Measurements from ENCODE around the gene ZC2HC1B.

Gene ZC2HC1B

DNA sequence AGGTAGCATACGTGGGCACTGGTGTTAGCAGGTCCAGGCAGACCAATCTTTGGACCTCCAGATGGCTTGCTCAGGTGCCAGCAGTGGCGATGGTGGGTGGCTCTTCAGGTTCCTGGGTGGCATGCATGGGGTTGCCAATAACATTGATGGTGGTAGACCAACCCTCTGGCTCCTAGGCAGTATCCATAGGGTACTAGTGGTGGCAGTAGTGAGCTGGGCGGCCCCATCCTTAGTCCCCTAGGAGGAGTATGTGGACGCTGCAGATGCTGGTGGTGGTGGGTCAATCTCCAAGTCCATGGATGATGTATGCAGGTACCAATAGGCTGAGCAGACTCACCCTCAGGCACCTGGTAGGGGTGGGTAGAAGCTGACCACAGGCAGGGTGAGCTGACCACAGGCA is 70.6 kb downstream of the ZC2HC1B start:
- no peak for DNase-seq (ENCODE audit: low read depth in 2 of 2)

DNA sequence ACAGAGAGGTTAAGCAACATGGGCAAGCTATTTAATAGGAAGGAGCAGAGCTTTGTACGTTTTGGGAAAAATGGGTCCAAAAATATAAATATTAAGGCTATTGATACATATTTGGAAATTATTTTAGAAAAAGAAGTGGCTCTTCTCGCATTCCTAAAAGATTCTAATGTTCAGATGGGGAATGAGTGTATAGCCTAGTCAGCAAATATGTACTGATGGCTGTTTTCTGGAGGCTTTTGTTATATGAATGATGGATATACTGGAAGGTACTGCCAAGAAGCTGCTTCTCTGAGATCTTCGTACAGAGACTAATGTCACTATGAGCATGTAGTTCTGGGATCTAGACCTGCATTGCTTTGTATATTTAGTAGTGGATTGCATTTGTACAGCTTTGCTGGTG is 72.1 kb downstream of the ZC2HC1B start:
- DNase-seq (ENCODE audit: low read depth in 2 of 2), result no peak

DNA sequence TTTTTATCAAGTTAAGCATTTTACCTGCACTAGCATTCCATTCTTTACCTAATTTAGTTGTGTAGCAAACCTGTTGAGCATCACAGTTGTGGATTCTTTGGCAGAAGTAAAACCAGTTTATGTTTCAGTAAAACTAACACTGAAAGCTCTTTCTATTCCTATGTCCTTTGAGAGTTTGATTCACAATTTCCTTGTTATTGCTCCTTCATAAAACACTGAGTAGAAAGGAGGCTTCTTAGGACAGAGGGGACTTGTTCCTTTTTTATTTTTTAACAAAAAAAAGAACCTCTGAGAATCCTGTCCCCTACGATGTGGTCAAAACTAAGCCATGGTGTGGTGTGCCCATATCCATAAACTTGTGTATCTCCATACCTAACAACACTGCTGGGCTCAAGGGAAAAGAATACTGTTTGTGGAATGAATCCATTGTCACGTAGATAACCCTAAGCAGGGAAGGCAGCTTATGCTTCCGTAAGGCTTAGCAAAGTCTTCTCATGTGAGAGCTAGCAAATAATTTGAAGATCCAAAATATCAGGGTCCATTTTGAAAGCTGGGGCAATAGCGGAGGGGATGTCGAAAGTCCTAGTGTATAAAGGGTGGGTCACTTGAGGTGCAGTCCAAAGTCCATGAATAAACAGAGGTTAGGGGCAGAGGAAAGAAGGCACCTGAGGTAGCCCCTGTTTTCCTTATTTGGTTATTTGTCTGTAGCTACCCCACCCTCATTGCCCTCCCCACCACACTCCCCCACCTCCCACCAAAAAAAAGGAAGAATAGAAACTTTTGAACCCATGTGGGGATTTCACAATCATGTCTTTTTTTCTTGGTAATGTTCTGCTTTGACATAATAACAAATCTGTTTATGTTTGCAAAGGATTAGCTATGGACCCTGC is 72.7 kb downstream of the ZC2HC1B start:
- DNase-seq (ENCODE audit: low read depth in 2 of 2), result no peak

DNA sequence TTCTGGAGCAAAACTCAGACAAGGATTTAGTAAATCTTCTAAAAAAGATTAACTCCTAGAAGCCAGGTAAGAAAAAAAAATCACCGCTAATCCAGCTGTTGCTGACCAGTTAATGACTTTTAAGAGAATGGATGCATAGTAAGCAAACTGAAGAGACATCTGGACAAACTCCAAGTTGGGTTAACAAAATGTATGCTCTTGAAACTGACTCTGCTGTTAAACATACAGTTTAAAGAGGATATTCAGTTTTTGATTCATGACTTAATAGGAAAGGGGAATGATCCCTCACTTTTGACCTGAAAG is 73.3 kb downstream of the ZC2HC1B start:
- no peak for DNase-seq (ENCODE audit: low read depth in 2 of 2)

DNA sequence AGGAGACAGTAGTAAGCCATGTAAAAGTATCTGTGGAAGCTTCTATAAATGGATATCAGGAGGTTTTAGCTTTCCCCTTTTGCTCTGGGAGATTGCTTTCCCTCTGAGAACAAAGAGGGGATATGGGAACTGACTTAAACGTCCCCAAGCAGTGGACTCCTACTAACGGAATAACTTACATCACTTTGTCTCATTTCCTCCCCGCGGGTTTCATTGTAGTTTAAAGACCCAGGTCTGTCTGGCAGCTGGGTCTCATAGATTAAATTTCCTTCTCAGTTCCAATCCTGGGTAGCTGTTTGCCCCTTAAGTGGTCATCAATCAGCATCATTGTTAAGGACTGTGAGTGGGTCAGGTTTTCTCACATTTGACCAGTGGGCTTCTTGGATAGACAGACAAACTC is 75.1 kb downstream of the ZC2HC1B start:
- DNase-seq (ENCODE audit: low read depth in 2 of 2), result no peak

DNA sequence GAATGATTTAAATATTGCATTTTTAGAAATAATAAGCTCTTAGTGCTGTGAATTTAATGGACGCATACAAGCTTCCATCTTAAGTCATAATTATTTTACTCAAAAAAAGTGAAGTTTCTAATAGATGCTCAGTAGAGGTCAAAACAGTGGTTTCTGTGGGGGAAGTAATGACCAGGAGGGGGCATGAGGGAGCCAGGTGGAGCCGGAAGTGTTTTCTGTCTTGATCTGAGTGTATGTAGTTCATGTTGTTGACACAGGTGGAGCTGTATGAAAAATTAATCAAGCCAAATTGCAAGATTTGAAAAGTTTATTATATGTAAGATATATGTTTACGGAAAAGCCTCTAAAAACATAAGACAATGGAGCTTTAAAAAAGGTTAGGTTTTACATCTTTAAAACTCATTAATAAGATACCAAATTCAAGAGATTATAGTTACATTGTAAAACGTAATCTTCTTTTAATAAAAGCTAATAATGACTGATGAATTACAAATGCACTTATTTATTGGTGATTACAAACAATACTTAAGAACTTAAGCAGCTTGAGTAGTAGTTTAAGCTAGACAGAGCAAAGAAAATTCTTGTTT is 75.8 kb downstream of the ZC2HC1B start:
- peak; percentile 21 to 23 for DNase-seq (ENCODE audit: low read depth in 2 of 2)

DNA sequence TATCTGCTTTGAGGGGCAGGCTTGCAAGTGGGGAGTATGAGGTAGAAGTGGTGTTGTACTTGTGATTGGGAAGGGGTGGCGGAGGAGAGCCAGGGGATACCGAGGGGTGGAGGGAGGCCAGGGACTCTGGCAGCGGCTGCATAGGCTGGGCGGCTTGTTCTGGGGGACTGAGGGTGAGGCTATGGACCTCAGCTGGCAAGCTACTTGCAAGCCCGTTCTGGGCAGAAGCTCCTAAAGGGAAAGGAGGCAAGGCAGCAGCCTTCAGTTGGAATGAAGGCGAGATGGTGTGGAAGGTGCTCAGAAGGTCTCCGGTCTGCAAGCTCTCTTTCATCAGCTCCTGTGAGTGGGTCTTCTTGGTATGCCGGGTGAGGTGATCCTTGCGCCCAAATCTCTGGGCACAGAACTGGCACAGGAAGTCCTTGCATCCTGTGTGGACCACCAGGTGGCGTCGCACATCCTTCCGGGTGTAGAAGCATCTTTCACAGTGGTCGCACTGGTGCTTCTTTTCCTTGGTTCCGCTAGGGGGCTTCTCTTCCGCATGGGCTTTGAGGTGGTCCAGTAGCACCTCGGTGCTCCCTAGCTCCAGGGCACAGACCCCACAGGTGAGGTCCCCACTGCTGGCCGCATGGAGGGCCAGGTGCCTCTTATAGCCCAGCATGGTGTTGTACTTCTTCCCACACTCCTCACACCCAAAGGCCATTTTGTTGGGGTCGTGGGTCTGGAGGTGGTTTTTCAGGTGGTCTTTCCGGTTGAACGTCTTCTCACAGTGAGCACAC is 77.8 kb downstream of the ZC2HC1B start:
- peak; percentile 41 to 49 for DNase-seq (ENCODE audit: low read depth in 2 of 2)

DNA sequence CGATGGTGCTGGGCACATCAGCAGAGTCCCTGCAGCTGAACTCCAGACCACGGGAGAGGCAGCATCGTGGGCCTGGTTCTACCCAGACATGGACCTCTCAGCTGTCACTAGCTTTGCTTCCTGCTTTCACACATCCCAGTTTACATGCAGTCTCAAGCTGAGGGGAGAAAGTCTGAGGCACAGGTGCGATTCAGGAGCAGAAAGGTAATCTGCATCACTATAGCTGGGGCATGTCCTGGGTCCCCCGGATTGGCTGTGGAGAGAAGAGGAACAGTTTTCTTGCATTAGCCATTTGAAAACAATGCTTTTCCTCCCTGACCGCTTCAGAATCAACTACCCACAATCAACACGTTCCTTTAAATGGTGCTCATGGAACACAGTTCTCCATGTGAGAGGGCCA is 83.9 kb downstream of the ZC2HC1B start:
- DNase-seq (ENCODE audit: low read depth in 2 of 2), result no peak

DNA sequence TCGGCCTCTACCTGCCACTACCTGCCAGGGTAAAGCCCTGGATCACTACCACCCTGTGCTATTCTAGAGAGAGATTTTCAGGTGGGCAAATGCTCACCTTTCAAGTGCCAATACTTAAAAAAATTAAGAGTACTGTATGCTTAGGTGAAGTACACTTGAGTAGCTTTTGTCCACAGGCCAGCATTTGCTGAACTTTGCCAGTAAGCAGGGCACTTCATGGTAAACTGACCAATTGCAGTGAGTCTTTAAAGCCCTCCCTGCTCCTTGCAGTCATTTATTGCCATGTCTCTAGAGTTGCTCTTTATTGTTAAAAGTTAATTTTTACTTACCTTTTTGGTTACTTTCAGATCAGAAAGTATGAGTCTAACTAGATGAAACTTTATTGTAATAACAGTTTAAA is 85.3 kb downstream of the ZC2HC1B start:
- DNase-seq (ENCODE audit: low read depth in 2 of 2), result no peak

DNA sequence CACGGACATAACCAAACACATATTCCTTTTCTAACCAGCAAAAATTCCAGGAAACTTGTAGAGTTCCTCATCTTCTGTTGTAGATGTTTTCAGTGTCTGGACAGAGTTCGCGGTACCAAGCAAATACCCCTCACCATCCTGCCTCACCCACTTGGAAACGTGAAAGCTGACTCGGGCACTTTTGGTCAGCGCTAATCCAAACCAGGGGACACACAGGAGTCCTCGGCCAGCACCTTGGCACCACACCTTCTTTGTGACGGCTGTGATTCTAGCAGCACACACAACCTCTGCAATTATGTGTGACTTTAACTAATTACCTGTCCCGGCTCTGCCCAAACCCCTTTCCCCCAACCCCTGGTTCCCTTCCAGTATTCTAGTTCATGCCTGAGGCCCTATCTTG is 85.7 kb downstream of the ZC2HC1B start:
- DNase-seq (ENCODE audit: low read depth in 2 of 2), result no peak

DNA sequence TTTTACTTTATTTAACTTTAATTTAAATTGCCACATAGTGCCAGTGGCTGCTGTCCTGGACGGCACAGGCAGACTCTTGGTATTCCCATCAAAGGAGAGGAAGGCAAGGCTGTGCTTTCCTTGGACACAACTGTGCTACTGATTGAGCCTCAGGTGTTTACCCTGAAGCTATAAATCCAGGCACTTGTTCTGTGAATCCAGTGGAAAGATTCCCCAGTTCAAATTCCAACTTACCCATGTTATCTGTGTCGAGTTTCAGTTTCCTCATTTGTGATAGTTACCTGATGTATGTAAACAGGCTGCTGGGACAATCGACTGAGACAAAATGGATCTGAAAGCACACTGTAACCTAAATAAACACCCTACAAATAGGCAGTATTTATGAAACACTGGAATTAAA is 86.6 kb downstream of the ZC2HC1B start:
- no peak for DNase-seq (ENCODE audit: low read depth in 2 of 2)

DNA sequence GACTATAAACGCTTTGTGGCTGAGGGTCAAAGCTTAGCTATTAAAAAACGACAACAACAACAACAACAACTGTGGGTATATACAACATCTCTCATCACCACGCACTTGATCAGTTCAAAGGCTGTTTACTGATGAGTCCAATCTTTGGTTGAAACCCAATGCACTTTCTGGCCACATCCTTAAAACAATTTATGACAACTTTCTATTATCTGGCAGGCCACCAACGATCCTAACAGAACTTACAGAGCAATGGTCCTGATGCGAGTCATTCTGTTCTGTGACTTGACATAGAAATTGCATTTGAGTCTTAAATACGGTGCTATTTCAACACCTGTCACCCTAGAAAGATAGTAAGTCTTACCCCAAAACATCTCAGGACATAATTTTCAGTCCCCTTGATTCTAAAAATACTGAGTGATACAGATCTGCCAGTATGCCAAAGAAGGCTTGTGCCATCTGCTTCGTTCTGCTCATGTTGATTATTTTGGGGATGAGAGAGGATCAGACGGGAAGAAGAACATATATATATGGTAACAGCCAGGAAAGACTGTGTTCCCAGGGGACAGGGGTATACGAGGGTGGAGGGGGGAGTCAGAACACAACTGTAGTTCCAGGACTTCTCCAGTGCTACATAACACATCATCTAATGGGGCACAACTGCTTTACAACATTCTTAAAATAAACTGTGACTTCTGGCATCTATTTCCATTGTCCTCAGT is 87.9 kb downstream of the ZC2HC1B start:
- DNase-seq (ENCODE audit: low read depth in 2 of 2), result no peak

DNA sequence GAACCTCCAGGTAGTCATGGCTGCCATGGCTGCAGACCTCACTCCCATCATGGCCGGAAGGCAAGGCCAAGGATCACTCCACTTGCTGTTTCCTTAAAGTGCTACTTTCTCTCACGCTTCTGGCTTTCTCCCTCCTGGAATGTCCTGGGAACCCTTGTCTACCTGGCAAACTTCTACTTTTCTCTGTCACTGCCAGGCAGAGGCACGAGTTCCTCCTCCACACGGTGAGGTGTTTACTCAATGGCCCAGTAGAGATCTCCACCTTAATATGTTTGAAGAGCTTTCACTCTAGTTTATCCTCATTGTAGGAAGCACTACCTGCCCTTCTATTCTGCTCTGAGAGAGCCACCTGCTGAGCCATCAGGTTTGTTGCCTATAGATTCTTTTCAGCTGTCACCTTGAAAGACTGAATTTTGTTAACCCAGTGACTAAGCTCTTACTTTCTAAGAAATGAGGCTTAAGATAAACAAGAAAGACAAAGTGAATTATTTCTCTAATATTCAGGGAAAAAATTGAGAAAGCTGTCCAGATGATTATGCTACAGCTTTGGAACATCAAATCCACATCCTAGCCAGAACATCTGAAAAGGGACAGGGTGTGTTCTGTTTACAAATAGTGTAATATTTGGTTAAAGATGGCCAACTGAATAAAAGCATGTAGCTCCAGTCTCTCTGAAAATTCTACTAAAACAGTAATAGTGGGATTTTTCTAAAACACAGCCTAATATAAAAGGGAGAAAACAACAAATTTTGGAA is 88.8 kb downstream of the ZC2HC1B start:
- DNase-seq (ENCODE audit: low read depth in 2 of 2), result no peak

DNA sequence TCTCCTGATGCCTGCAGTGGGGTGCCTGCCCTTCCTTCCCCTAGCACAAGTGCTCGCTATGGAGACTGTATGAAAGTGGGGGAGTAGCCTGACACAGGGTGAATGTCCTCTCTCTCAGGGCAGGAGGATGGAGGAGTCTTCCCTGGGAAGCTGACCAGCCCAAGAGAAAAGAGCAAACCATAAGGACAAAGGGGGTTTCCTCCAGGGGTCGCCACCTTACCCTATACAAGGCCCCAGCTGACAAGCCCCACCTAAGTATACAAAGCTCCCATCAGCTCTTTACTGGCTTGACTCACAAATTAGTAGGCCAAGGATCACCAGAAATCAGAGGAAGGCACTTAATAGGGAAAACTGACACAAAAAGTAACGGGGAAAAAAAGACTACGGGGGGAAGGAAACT is 89.6 kb downstream of the ZC2HC1B start:
- no peak for DNase-seq (ENCODE audit: low read depth in 2 of 2)

DNA sequence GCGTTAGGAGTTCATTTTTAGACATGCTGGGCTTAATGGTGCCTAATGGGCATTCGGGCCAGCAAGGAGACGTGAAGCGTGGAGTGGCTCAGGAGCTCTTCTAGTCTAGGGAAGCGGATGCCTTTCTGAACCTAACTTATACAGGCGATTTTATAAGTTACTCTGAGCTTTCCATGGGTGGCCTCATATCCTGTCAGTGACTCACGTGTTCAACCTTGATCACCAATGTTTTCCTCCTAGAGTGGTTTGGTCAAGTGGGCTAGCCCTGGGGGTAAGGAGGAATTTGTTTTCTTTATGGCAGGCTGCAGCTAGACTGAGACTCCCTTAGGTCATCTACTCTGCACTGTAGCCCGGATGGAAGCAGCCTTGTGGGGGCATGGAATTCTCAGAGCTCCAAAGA is 91.7 kb downstream of the ZC2HC1B start:
- no peak for DNase-seq (ENCODE audit: low read depth in 2 of 2)

DNA sequence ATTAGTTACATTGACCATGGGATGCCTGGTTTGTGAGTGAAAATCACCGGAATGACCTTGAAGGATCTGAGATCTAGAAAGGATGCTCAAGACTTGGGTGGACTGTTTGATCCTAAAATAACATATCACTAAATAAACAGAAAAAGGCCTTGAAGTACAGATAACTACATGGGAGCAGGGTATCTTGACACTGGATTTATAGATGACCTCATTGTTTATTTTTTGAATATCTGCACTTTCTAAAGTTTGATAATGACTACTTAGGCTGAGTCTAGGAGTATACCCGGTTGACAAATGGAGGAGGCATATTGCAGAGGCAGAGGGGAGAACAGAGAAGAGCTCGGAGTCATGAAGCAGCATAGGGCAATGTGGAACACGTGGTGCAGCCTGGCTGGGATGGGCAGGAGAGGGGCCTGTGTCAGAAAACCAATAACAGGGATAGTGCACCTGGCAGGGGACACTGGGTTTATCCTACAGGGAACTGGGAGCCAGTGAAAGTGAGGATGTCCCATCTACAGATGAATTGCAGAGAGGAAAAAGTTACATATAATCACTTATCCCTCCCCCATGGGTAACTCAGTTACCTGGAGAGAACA is 93.5 kb downstream of the ZC2HC1B start:
- DNase-seq (ENCODE audit: low read depth in 2 of 2), result no peak

DNA sequence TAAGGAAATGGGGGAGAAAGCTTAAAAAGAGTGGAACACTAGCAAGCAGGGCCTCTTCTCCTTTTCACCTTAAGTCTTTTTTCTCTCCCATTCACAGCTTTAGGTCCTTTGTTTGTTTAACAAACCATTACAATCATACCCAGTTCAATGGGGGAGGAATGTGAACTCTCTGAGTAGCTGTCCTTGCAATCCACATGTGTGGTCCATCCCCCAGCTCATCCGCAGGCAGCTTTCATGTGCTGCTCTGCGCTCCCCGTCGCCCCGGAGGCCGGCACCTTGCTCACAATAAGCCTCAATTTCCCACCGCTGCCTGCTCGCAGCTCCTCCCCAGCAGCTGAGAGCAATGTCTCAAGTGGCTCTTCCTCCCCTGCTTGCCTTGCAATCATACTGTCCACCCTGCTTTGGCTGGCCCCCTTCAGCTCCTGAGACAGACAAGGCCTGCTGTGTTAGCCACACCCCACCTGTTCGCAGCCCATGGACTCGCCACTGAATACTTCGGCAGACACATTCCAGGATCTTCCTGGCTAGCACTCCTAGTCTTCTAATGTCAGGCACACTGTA is 94.6 kb downstream of the ZC2HC1B start:
- no peak for DNase-seq (ENCODE audit: low read depth in 2 of 2)

DNA sequence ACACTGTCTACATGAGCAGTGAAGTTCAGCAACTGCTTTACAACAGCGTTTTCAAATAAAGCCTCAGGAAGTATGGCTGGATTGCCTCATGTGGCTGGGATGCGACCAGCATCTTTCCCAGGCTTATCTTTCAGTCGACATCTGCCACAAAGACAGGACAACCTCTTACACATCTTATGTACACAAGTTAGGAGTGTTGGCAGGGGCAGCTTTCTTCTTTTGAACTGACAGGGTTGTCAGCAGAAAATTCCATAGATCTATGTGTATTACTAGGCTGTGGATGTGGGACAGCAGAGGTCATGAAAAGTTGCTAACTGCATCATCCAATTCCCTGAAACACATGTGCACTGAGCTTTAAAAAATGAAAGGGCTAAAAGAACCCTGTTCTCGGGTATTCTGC is 95.7 kb downstream of the ZC2HC1B start:
- DNase-seq (ENCODE audit: low read depth in 2 of 2), result no peak

DNA sequence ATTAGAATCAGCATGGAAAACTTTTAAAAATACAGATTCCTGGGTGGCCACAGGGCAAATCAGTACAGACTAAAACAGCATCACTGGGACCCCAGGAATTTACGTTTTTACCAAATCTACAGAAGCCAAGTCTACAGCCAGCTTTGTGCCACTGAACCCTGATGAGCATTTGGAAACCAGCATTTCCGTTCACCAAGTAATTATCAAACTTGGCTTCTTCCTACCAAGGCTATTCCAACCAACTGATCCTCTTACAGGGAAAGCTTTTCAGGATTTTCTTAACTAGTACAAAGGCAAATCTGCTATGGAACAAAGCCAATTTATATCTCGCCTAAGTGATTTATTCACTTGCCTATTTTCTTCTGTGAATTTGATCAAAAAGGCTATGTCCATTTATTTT is 96.8 kb downstream of the ZC2HC1B start:
- DNase-seq (ENCODE audit: low read depth in 2 of 2), result no peak

DNA sequence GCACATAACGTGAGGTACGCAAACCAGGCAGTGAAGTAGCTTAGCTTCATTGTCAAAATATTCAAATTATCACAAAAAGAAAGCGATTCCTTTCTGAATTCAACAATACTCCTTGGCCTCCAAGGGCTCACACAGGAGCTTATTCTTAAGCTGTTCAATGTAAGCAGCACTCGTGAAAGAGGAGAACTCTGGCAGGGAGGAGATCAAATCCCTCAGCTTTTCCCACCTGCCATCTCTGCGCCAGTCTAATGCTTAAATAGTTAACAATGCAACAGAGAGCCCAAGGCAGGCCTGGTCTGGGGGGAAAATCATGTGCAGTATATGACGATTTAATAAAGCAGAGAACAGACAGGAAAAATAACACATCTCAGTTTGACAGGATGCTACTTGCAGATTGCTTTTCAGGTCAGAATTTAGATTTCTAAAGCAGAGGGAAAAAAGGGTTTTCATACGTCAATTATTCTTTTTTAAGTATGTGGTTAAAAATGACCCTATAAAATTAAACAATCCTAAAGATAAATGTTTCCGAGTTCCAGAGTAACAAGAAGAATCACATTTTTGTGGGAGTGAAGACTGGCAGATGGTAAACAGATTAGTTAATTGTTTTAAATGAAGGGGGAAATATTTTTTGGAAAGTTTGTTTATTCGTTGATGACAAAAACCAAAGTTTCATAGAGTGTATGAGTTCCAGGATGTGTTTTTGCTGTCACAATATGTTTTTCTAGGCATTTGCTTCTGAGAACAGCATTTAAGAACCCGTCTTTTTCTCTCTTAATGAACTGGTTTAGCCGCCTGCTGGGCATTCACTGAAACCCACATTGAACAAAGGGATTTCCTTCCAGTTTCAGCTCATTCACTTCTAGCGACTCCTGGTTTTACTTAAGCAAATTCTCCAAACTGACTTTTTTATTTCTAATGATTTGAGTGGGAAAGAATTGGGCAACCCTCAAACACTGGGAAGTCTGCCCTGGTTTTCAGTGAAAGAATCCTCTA is 97.9 kb downstream of the ZC2HC1B start:
- DNase-seq (ENCODE audit: low read depth in 2 of 2), result no peak

All from stimulated activated CD8-positive, alpha-beta memory T cell treated with anti-CD3 and anti-CD28 coated beads, Interleukin-15, amount 100 ng/mL, for 48 hours (primary cell).